Jurkat, Clone E6-1 (cell line): ENCODE data around the gene TMEM117.
A peak's percentile ranks its signal among the peaks of the same experiment; 100 is the strongest.

Experiments
- DNase-seq: peaks from one replicate; pipeline ENCODE4 v3.0.0-alpha.2; 2011; ENCODE audit warnings: low read depth, low spot score
- H3K4me3 ChIP-seq: 2 replicates; pipeline ENCODE4 v1.5.1; 2011; ENCODE audit warnings: mild to moderate bottlenecking, low read length, control low read depth, moderate library complexity

TMEM117 gene

GRCh38 chr12:43878050-43878449 lies 42.2 kb downstream of the TMEM117 start:
- DNase-seq: no peak
- no peak overlapping the region for H3K4me3 ChIP-seq

GRCh38 chr12:43880547-43880946 lies 44.7 kb downstream of the TMEM117 start:
- DNase-seq: no peak
- H3K4me3 ChIP-seq: no peak overlapping the region

GRCh38 chr12:43882578-43883178 lies 46.8 kb downstream of the TMEM117 start:
- no peak overlapping the region for H3K4me3 ChIP-seq
- peak; percentile 41 for DNase-seq

GRCh38 chr12:43883311-43883710 lies 47.4 kb downstream of the TMEM117 start:
- DNase-seq: no peak

GRCh38 chr12:43883748-43884147 lies 47.9 kb downstream of the TMEM117 start:
- no peak for DNase-seq
- H3K4me3 ChIP-seq: no peak overlapping the region

More at GRCh38 chr12:43883311-43883710, 47.4 kb downstream of the TMEM117 start:
- no peak overlapping the region for H3K4me3 ChIP-seq

GRCh38 chr12:43884683-43885410 lies 49.0 kb downstream of the TMEM117 start:
- no peak overlapping the region for H3K4me3 ChIP-seq
- no peak for DNase-seq

GRCh38 chr12:43887397-43887796 lies 51.5 kb downstream of the TMEM117 start:
- H3K4me3 ChIP-seq: no peak overlapping the region
- no peak for DNase-seq

- H3K4me3 ChIP-seq: no peak overlapping the region
- no peak for DNase-seq
These were observed 56.1 kb downstream of the TMEM117 start for GRCh38 chr12:43891856-43892574.

- DNase-seq: no peak
- H3K4me3 ChIP-seq: no peak overlapping the region
These were observed 57.8 kb downstream of the TMEM117 start for GRCh38 chr12:43893670-43894069.

GRCh38 chr12:43895580-43896206 lies 59.8 kb downstream of the TMEM117 start:
- H3K4me3 ChIP-seq: no peak overlapping the region
- DNase-seq: no peak

GRCh38 chr12:43896496-43896895 lies 60.6 kb downstream of the TMEM117 start:
- no peak for DNase-seq
- no peak overlapping the region for H3K4me3 ChIP-seq

- H3K4me3 ChIP-seq: no peak overlapping the region
- DNase-seq: no peak
These were observed 62.6 kb downstream of the TMEM117 start for GRCh38 chr12:43898474-43898873.

- no peak for DNase-seq
- H3K4me3 ChIP-seq: no peak overlapping the region
These were observed 63.7 kb downstream of the TMEM117 start for GRCh38 chr12:43899574-43899973.

- no peak for DNase-seq
These were observed 67.8 kb downstream of the TMEM117 start for GRCh38 chr12:43903686-43904085.

GRCh38 chr12:43912859-43913258 lies 77.0 kb downstream of the TMEM117 start:
- no peak for DNase-seq
- H3K4me3 ChIP-seq: no peak overlapping the region

More at GRCh38 chr12:43903686-43904085, 67.8 kb downstream of the TMEM117 start:
- no peak overlapping the region for H3K4me3 ChIP-seq

GRCh38 chr12:43914391-43914790 lies 78.5 kb downstream of the TMEM117 start:
- no peak overlapping the region for H3K4me3 ChIP-seq
- no peak for DNase-seq

- DNase-seq: no peak
- H3K4me3 ChIP-seq: no peak overlapping the region
These were observed 79.1 kb downstream of the TMEM117 start for GRCh38 chr12:43914923-43915468.

GRCh38 chr12:43917896-43918295 lies 82.0 kb downstream of the TMEM117 start:
- no peak for DNase-seq
- no peak overlapping the region for H3K4me3 ChIP-seq

- DNase-seq: no peak
- H3K4me3 ChIP-seq: no peak overlapping the region
These were observed 85.9 kb downstream of the TMEM117 start for GRCh38 chr12:43921666-43922337.
